ENCODE results near the gene PLOD2.

PLOD2 gene

DNA sequence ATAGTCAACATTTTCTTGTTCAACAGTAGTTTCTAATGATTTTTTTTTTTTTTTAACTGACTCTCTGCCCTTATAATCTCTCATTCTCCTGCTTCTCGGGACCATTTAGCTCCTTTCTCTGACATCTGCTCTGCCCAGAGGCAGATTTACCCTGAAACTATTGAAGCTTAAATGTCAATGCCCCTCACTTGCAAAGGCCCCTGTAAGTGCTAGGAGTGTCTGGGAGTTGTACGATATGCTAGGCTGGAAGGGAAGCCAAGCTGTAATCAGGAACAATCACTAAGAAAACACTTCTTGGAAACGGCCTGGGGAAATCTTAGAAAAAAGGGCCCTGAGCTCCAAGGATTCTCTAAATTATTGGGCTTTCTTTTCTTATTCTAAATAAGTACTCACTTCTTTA is 5.8 kb upstream of the PLOD2 start:
- DNase-seq: no peak

DNA sequence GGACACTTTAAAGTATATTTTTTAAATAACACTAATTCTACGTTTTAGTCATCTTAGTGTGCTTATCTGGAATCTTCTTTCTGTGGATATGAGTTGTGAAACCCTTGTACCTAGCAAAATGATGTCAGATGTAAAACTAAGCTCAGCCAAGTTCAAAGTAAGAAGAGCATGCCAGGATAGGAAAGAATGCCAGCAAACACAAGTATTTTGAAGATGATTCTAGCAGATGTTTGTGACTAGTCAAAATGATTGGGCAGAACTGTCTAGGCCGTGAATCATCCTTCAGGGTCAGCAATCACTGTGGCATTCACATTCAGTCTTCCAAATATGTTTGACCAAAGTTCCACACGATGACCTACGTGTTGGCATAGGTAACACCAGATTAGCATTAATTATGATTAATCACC is 5.4 kb upstream of the PLOD2 start:
- DNase-seq: no peak

DNA sequence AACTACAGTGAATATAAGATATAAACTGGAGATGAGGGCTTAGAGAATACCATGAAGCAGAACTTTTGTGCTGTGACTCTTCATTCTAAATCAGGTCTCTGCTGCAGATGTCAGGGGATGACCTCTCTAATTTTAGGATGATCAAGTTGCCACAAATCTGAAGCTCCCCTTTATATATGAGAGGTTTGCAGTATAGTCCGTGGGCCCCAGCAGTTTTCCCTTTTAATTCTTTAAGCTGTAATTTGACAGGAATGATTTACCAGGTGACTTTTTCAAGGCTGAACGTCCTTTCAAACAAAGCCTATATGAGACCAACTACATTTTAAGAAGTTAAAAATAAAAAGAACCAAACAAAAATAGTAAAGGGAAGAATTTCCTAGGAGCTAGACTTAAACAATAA is 4.9 kb upstream of the PLOD2 start:
- no peak for DNase-seq

DNA sequence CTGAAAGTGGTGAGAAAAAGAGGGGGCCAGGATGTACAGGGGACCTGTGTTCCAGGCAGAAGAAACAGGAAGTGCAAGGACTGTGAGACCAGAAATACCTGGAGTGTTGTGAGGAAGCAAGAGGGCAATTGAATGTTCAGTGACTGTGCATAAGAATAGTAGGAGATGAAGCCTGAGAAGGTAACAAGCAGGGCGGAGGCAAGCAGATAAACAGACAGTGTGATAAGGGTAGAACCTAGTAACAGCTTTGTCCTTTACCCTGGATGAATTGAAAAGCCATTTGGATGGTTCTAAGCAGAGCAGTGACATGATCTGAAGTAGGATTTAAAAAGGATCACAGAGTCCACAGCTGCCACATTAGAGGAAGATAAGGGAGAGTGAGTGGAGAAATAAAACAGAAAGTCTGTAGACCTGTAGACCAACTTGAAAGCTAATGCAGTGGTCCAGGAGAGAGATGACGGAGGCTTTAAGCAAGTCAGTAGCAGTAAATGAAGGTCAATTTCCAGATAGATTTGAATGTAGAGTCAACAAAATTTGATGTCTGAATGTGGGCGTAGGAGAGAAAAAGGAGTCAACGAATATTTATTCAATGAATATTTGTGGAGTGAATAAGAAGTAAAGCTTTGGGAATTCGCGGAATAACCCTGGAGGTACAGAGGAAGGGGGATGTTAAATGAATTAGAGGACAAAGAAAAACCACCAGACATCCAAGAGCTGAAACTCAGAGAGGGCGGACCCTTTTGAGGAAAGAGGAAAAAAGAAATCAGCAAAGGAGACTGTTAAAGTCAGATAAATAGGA is 4.2 kb upstream of the PLOD2 start:
- DNase-seq: no peak

DNA sequence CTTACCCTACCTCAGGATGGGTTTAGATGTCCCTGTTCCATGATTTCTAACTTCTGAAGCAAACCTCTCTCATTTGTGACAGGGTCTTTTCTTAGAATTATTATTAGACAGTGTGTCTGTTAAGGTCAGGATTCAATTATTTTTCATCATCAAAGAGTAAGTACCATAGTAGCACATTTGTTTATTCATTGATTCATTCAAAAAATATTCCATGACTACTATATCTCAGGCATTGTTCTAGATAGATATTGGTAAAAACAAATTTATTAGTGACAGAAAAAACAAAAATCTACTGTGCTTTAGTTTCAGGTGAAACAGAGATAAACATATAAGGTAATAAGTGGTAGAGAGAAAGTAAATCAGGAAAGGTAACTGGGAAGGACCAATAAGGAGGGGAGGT is 3.5 kb upstream of the PLOD2 start:
- no peak for DNase-seq

DNA sequence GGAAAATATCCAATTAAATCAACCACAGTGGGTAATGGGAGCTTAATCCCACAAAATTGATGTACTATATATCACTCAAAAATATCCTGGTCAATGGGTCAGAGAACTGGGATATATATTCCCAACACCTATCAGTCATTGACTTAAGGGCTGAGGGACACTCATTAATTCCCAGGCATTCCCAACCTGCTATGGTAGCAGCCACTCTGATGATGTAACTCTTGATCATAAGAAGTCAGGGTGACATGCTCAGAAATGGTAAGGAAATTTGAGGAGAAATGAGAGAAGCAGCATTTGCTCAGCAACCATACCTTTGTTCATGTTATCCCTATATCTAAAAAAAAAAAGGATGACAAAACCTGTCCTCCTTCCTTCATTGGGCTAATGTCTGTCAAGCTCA is 3.1 kb upstream of the PLOD2 start:
- DNase-seq: no peak

DNA sequence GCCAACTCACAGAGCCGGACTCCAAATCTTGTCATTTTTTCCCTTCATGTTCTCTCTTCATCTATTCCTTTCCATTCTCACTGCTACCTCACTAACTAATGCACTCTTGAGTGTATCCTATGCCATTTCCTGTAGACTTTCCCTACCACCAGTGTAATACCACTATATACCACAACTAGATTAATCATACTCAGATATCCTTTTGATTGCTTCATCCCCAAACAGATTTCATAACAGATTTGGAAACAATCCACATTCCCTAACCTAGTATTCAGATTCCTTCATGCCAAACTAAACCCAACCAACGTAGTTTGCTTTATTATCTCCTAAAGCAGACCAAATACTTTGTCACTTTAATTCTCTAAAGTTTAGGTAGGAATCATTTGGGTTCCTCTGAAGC is 2.6 kb upstream of the PLOD2 start:
- DNase-seq: no peak

DNA sequence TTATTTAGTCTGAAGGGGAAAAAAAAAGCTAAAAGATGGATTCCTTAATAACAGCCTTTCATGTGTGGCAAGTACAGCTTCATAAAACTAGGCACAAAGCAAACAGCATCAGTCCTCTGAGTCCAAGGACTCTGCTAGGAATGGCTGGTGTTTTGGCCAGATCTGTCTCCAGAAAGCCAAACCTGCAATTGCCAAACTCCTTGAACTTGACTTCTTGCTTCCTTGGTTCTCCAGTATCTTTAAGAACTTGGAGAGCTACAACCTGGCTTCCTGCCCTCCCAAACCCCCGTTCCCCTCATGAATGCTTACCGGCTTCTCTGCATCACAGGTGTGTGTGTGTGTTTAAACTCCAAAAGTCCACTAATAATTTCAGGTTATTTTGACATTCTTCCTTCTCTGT is 1.6 kb upstream of the PLOD2 start:
- DNase-seq: no peak

DNA sequence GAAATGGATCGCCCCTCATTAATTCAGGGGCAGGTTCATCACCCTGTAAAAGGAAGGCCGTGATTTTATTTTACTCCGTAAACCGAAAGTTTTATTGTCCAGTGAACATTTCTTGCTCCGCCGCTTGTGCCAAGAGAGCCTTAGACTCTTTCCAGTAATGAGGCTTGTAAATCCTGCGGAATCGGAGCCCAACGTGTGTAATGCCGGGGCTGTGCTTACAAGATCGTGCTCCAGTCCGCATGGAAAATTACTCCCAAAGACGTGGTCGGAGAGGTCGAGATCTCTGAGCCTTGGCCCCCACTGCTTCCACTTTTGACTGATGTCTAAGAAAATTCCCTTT is 649 bp upstream of the PLOD2 start:
- DNase-seq: peak in 7 of 58 donors; percentile 15 to 62 (median 37)

DNA sequence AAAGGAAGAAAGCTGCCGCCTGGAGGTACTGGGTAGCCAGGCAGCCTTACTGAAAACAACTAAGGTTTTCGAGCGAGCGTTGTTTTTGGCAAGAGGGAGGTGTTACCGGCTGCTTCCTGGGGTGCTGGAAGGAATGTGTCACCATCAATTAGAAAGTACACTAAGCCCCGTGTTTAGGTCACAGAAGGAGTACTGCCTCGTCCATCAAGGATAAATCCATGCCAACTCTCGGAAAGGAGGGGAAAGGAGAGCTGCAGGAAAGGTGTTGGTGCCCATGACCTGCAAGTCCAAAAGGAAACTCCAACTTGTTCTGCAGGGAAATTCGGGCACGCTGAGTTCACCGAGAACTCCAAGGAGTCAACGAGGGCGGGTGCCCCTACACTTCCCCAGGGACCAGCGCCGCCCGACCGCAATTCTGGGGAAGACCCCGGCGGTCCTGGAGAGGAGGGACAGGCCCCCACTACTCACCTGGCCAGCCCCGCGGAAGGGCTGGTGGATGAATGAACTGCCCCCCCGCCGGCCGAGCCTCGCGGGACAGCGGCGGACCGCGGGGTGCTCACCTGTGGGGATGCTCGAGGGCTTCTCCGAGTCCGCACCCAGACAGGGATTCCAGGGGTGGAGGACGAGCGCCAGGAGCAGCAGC is 542 bp downstream of the PLOD2 start:
- peak in 43 of 58 donors; percentile 7 to 73 (median 44) for DNase-seq

DNA sequence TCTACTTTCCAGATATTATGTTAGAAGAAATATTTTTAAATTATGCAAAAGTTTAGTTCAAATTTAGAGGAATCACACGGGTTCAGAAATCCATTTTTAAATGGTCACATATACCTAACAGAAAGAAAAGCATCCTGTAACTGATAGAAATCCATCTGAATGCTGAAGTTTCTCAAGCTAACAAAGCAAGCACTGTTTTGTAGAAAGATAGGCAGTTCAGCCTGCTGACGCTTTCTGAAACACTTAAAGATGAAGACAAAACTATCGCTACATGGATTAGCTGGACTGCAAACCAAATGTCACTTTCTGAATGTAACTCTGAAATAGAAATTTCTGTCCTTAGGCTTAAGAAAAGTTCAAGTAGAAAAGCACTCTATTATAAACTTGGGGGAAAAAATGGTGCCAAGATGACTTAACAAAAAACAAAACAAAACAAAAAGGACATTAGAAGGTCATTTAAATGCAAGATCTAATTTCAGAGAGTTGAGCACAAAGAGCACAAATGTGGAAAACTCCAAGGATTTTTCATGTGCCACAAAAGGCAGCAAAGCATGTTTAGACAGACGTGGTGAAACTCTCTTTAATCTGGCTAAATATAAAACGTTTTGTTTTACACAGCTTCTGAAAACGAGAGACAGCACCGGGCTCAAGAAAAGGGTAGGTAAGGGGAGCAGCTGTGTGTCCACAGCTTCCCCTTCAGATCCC is 1.2 kb downstream of the PLOD2 start:
- no peak for DNase-seq

DNA sequence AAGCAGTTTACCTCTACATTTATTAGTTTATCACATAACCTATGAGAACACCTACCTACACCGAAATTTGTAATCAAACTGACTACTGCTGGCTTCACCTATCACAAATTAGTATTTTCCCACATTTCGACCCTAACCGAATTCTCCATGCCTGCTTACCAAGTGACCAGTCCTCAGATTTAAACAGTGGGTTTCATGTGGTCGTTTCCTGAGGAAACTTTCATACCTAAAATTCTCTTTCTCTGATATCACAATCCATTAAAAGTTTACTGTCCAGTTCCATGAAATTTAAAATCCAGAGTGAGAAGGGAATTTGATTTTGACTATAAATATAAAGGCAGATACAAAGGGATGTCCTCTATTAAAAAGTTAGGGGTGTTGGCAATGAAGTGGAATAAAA is 1.9 kb downstream of the PLOD2 start:
- DNase-seq: no peak

DNA sequence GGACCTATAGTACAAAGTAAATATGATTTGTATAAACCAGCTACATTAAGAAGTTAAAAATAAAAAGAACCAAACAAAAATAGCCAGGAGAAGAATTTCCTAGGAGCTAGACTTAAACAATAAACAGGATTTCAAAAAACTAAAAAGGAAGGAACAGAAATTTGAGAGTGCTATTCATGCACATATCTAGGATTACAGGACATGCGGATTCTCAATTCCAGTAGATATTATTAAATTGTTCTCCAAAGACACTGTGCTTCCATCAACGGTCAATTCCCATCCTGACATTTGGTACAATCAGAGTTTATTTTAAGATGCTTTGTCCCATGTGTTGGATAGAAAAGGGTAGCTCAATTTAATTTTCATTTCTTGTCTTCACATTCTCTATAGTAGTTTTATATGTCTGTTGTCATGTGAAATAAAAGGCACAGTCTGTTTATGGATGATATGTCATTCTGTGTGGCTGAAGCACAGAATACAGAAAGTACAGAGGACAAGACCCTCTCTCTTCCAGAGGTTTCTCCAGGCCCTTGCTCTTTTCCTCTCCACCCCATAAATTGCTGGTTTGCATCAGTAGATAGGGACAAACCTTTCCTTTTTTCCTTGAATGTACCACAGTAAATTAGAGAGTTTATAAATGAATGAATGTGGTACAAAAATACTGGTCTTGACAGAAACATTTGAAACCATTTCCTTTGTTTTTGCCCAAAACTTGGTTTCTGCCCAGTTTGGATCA is 3.5 kb downstream of the PLOD2 start:
- DNase-seq: no peak

DNA sequence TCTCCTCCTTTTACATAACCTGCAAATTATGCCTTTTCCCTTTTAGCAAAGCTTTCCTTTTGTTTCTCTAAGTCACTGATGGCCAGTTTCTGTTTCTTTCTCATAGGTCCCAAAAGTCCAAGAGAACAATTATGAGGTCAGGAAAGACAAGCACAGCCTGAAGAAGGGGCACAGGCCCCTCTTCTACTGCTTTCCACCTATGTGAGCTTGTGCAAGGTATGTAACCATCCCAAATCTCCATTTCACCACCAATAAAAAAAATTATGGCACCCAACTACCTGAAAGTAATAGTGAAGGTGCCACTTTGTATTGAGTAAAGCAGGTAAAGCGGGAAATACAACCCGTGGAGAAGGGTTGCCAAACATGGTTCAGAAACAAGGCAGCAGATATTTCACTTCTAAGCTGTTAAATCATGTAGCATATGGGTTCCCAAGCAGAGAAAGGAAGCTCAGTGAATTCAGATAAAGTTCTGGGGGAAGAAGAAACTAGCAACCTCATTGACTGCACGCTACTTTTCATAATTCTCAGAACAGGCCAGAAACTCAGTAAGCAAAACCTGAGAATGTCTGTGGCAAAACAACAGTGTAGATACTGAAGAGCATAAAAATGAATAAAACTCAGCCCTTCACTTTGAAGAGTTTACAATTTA is 4.2 kb downstream of the PLOD2 start:
- DNase-seq: no peak

DNA sequence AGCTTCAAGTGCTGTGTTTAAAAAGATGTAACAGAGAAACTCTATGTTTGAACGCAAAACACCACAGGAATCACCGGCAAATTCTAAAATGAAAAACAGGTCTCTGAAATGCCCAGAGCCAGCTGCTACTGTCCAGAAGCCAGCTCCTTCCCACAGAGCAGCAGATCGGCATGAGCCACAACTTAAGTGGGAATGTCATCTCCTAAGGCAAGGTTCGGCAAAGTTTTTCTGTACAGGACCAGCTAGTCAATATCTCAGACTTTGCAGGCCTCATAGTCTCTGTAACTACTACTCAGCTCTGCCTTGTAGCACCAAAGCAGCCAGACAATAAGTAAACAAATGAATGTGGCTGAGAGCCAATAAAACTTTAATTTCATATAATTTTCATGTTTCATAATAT is 4.9 kb downstream of the PLOD2 start:
- DNase-seq: peak in 7 of 58 donors; percentile 5 to 25 (median 10)

DNA sequence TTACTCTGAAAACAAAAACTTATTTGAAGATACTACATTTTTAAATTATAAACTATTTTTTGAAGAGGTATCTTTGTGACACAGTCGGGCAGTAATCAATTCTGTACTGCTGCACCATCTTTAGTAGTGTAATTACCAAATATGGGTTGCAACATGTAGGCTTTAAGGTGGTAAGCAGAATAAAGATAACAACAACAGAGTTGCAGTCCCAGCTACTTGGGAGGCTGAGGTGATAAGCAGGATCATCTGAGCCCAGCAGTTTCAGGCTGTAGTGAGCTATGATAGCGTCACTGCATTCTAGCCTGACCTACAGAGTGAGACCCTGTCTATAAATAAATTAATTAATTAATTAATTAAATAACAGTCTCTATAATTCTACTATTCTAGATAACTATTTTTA is 6.0 kb downstream of the PLOD2 start:
- DNase-seq: no peak

DNA sequence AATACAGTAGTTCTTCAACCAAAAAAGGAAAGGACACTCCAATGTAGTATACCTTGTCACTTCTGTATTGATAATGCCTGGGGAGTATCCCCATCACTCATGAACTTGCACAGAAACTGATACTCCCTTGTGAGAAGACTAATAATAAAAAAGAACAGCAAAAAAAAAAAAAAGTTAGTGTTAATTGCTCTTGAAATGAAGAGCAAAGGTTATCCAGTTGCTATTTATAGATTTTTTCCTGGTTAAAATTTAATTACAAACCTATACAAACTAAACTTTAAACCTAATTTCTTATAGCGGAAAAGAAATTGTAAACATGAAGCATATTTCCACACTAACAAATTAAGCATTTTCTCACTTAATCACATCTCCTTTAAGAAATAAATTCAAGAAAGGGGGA is 6.7 kb downstream of the PLOD2 start:
- DNase-seq: no peak

DNA sequence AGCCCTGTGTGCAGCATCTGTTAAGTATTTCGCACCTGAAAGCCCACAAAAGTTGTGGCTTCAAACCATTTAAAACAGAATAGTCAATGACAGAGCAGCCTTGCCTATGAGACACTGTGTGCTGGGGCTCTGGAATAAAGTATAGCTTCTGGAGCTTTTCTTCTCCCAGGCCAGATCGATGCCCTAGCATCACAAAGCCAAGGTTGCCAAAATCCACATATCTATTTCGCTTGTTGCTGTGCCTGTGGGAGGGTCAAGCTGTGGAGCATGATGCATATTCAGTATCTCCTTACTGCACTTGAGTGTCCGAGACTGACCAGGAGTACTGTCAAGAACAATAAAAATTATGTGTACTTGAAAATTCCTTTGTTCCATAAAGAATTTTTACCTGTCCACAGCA is 7.6 kb downstream of the PLOD2 start:
- no peak for DNase-seq

DNA sequence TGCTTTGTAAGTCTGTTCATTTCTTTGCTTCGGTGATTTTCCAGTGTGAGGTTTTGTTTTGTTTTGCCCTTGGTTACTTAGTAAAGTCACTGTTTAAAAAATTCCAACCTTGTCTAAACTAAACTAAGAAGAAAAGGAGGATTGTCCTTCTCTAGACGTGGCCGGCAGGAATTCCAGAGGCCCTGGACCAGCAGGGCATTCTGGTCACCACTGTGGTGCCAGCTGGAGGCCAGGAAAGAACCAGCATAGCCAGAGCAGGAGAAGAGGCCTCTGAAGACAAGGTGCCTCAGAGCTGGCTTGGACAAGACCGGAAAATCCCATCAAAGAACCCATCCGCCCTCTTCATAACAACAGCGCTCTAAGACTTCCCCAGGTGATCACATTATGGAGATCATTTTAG is 8.2 kb downstream of the PLOD2 start:
- DNase-seq: peak in 2 of 58 donors; percentile 13 to 22

DNA sequence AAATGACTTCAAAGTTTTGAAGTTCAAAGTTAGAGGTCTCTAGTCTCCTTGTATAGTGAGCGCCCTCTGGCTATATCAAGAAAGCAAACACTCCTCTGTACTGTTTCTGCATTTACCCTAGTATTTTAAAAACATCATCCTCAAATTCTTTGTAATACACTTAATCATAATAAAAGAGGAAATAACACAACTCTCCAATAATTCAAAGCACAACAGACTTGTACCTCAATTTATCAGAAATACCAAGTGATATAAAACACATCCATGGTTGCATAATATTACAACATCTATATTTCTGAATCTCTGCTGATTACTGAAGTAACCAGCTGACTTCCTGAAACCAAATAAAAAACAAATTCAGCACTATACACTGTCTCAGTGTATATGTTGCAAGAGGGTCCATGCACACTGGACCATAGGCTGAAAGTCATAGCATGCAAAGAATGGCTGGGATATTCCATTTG is 12.5 kb downstream of the PLOD2 start:
- DNase-seq: no peak

DNA sequence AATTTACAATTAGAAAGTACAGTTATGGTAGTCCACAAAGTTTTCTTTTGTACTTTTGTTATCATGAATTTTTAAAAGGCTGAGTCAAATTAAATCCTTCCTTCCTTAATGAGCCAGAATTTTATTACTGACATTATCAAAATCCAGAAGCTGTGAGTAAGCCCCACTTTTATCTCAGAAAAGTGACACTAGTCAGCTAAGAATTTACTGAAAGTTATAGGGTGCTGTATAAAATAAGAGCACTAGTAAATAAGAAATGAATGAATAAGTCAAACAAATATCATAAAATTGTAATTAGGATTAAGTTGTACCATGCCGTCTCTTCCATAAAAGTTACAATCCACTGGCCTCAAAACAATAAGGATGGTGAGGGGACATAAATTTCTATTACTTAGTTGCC is 15.3 kb downstream of the PLOD2 start:
- no peak for DNase-seq
